ENCODE results near the gene SRM.
"Not testable (repeated sequence)": the region's sequence is repeated elsewhere in the genome, so short reads cannot be mapped to it uniquely, and the experiment has no call there.

Gene SRM

GRCh38 chr1:11044849-11045427 is 14.9 kb downstream of the SRM start:
- DNase-seq (ENCODE audit: low read depth, low spot score) = no peak

- DNase-seq (ENCODE audit: low read depth, low spot score) = no peak
Measured at GRCh38 chr1:11044086-11044848, 15.6 kb downstream of the SRM start.

- no peak for DNase-seq (ENCODE audit: low read depth, low spot score)
Measured at GRCh38 chr1:11042995-11043874, 16.6 kb downstream of the SRM start.

GRCh38 chr1:11042065-11042464 is 17.8 kb downstream of the SRM start:
- DNase-seq (ENCODE audit: low read depth, low spot score) = no peak

- no peak for DNase-seq (ENCODE audit: low read depth, low spot score)
Measured at GRCh38 chr1:11041048-11041447, 18.8 kb downstream of the SRM start.

GRCh38 chr1:11040105-11040429 is 19.8 kb downstream of the SRM start:
- DNase-seq (ENCODE audit: low read depth, low spot score) = not testable (repeated sequence)

- no peak for DNase-seq (ENCODE audit: low read depth, low spot score)
Measured at GRCh38 chr1:11039351-11040104, 20.3 kb downstream of the SRM start.

GRCh38 chr1:11037740-11038182 is 22.1 kb downstream of the SRM start:
- DNase-seq (ENCODE audit: low read depth, low spot score) = peak; percentile 86

- not testable (repeated sequence) for DNase-seq (ENCODE audit: low read depth, low spot score)
Measured at GRCh38 chr1:11037019-11037739, 22.6 kb downstream of the SRM start.

- DNase-seq (ENCODE audit: low read depth, low spot score) = no peak
Measured at GRCh38 chr1:11031624-11032262, 28.1 kb downstream of the SRM start.

- DNase-seq (ENCODE audit: low read depth, low spot score) = no peak
Measured at GRCh38 chr1:11030865-11031264, 29.0 kb downstream of the SRM start.

- DNase-seq (ENCODE audit: low read depth, low spot score) = no peak
Measured at GRCh38 chr1:11028018-11028417, 31.8 kb downstream of the SRM start.

GRCh38 chr1:11027316-11027715 is 32.5 kb downstream of the SRM start:
- no peak for DNase-seq (ENCODE audit: low read depth, low spot score)

- no peak for DNase-seq (ENCODE audit: low read depth, low spot score)
Measured at GRCh38 chr1:11026903-11027302, 32.9 kb downstream of the SRM start.

GRCh38 chr1:11026052-11026451 is 33.8 kb downstream of the SRM start:
- no peak for DNase-seq (ENCODE audit: low read depth, low spot score)

GRCh38 chr1:11025618-11026017 is 34.2 kb downstream of the SRM start:
- DNase-seq (ENCODE audit: low read depth, low spot score) = no peak

GRCh38 chr1:11024874-11025203 is 35.0 kb downstream of the SRM start:
- DNase-seq (ENCODE audit: low read depth, low spot score) = no peak

GRCh38 chr1:11024154-11024873 is 35.5 kb downstream of the SRM start:
- DNase-seq (ENCODE audit: low read depth, low spot score) = no peak

GRCh38 chr1:11023201-11023600 is 36.6 kb downstream of the SRM start:
- no peak for DNase-seq (ENCODE audit: low read depth, low spot score)

- no peak for DNase-seq (ENCODE audit: low read depth, low spot score)
Measured at GRCh38 chr1:11019971-11020370, 39.8 kb downstream of the SRM start.

All from ELF-1 (cell line).